ENCODE results near the gene BEAN1.
"Not testable (repeated sequence)": the region's sequence is repeated elsewhere in the genome, so short reads cannot be mapped to it uniquely, and the experiment has no call there.

BEAN1 gene

GRCh38 chr16:66489385-66489784 lies 62.3 kb downstream of the BEAN1 start:
- no peak for DNase-seq

- no peak for DNase-seq
Observed at GRCh38 chr16:66489818-66490217, 62.7 kb downstream of the BEAN1 start.

GRCh38 chr16:66490774-66491715 lies 64.0 kb downstream of the BEAN1 start:
- DNase-seq = no peak

GRCh38 chr16:66491716-66492064 lies 64.6 kb downstream of the BEAN1 start:
- DNase-seq = no peak

- DNase-seq = no peak
Observed at GRCh38 chr16:66493490-66494401, 66.7 kb downstream of the BEAN1 start.

- DNase-seq = no peak
Observed at GRCh38 chr16:66494916-66495315, 67.8 kb downstream of the BEAN1 start.

- no peak for DNase-seq
Observed at GRCh38 chr16:66495440-66495839, 68.3 kb downstream of the BEAN1 start.

GRCh38 chr16:66496226-66496625 lies 69.1 kb downstream of the BEAN1 start:
- not testable (repeated sequence) for DNase-seq

GRCh38 chr16:66497921-66498320 lies 70.8 kb downstream of the BEAN1 start:
- not testable (repeated sequence) for DNase-seq

- DNase-seq = not testable (repeated sequence)
Observed at GRCh38 chr16:66501563-66501962, 74.5 kb downstream of the BEAN1 start.

- DNase-seq = no peak
Observed at GRCh38 chr16:66502020-66502913, 75.2 kb downstream of the BEAN1 start.

- no peak for DNase-seq
Observed at GRCh38 chr16:66503030-66503429, 75.9 kb downstream of the BEAN1 start.

- DNase-seq = no peak
Observed at GRCh38 chr16:66503612-66504011, 76.5 kb downstream of the BEAN1 start.

- DNase-seq = no peak
Observed at GRCh38 chr16:66507731-66508239, 80.7 kb downstream of the BEAN1 start.

- no peak for DNase-seq
Observed at GRCh38 chr16:66508248-66508913, 81.3 kb downstream of the BEAN1 start.

GRCh38 chr16:66508914-66509496 lies 81.9 kb downstream of the BEAN1 start:
- no peak for DNase-seq

GRCh38 chr16:66509576-66509975 lies 82.5 kb downstream of the BEAN1 start:
- DNase-seq = no peak

- no peak for DNase-seq
Observed at GRCh38 chr16:66510298-66510697, 83.2 kb downstream of the BEAN1 start.

GRCh38 chr16:66510711-66511601 lies 83.9 kb downstream of the BEAN1 start:
- no peak for DNase-seq

- no peak for DNase-seq
Observed at GRCh38 chr16:66511602-66512271, 84.6 kb downstream of the BEAN1 start.
